ENCODE measurements around the gene ZNF84. TPM values are rescaled to one million over a fixed set of nuclear protein-coding genes. Genes with fewer than 3 reads are reported as not detected.

ZNF84 gene
- total RNA-seq (2014; rRNA removed; shearing (Covaris generic)): 7.6 and 9.0 TPM in 2 replicates

GRCh38 chr12:133037207-133038005 is at the start of gene ZNF84:
Gene ZNF84, plus strand, starts transcription at chr12:133037509. Its CDS starts 3,959 bp downstream, at chr12:133041468.
- peak; percentile 99 for DNase-seq (ENCODE audit: low spot score)

GRCh38 chr12:132998741-132999140 is 38.6 kb upstream of the ZNF84 start:
- DNase-seq (ENCODE audit: low spot score): no peak

- no peak for DNase-seq (ENCODE audit: low spot score)
These were observed 26.5 kb upstream of the ZNF84 start for GRCh38 chr12:133010657-133011297.

- DNase-seq (ENCODE audit: low spot score): no peak
These were observed 13.7 kb upstream of the ZNF84 start for GRCh38 chr12:133023566-133023965.

- no peak for DNase-seq (ENCODE audit: low spot score)
These were observed 10.3 kb upstream of the ZNF84 start for GRCh38 chr12:133026996-133027395.

- no peak for DNase-seq (ENCODE audit: low spot score)
These were observed 905 bp downstream of the ZNF84 start for GRCh38 chr12:133038118-133038709.

- no peak for DNase-seq (ENCODE audit: low spot score)
These were observed 9.4 kb downstream of the ZNF84 start for GRCh38 chr12:133046698-133047097.

GRCh38 chr12:133057446-133057845 is 20.1 kb downstream of the ZNF84 start:
- no peak for DNase-seq (ENCODE audit: low spot score)

- DNase-seq (ENCODE audit: low spot score): no peak
These were observed 21.1 kb downstream of the ZNF84 start for GRCh38 chr12:133058203-133059113.

GRCh38 chr12:133061954-133062353 is 24.6 kb downstream of the ZNF84 start:
- DNase-seq (ENCODE audit: low spot score): no peak

GRCh38 chr12:133063556-133063955 is 26.2 kb downstream of the ZNF84 start:
- no peak for DNase-seq (ENCODE audit: low spot score)

- no peak for DNase-seq (ENCODE audit: low spot score)
These were observed 36.5 kb downstream of the ZNF84 start for GRCh38 chr12:133073836-133074235.

GRCh38 chr12:133080026-133080367 is 42.7 kb downstream of the ZNF84 start:
- peak; percentile 99 for DNase-seq (ENCODE audit: low spot score)

GRCh38 chr12:133080368-133081158 is 43.3 kb downstream of the ZNF84 start, which contains the start of gene ZNF140:
Gene ZNF140, plus strand, starts transcription at chr12:133080923. Its CDS starts 398 bp downstream, at chr12:133081321.
- peak; percentile 91 for DNase-seq (ENCODE audit: low spot score)

- DNase-seq (ENCODE audit: low spot score): no peak
These were observed 44.0 kb downstream of the ZNF84 start for GRCh38 chr12:133081159-133081780.

GRCh38 chr12:133083345-133083744 is 46.0 kb downstream of the ZNF84 start:
- DNase-seq (ENCODE audit: low spot score): no peak

GRCh38 chr12:133105620-133106019 is 68.3 kb downstream of the ZNF84 start:
- no peak for DNase-seq (ENCODE audit: low spot score)

- DNase-seq (ENCODE audit: low spot score): no peak
These were observed 68.9 kb downstream of the ZNF84 start for GRCh38 chr12:133106253-133106652.

- no peak for DNase-seq (ENCODE audit: low spot score)
These were observed 69.8 kb downstream of the ZNF84 start for GRCh38 chr12:133107121-133107520.

- DNase-seq (ENCODE audit: low spot score): no peak
These were observed 70.8 kb downstream of the ZNF84 start for GRCh38 chr12:133108150-133108549.

Measured in H4 (cell line).